HEK293T (cell line): Measurements from ENCODE around the gene CCR5AS.

Source experiments
- FOXA1 ChIP-seq: fragments of 450-650 bp; IDR thresholded peaks from 2 replicates; pipeline ENCODE4 v1.6.1; 2016; ENCODE audit warnings: mild to moderate bottlenecking
- FOXM1 ChIP-seq: fragments of 450-650 bp; IDR thresholded peaks from 2 replicates; pipeline ENCODE4 v1.6.1; 2017; ENCODE audit warnings: mild to moderate bottlenecking, borderline replicate concordance
- PKNOX1 ChIP-seq: fragments of 450-650 bp; IDR thresholded peaks from 2 replicates; pipeline ENCODE4 v1.6.1; 2016
- SUZ12 ChIP-seq: fragments of 450-650 bp; IDR thresholded peaks from 2 replicates; pipeline ENCODE4 v1.6.1; 2016; ENCODE audit warnings: mild to moderate bottlenecking

GRCh38 chr3:46400000-46400734 is 6.7 kb downstream of the CCR5AS start:
- no peak for TF ChIP-seq SUZ12
- TF ChIP-seq PKNOX1, result no peak
- TF ChIP-seq FOXA1, result no peak
- TF ChIP-seq FOXM1, result no peak
